C4-2B (cell line): ENCODE data around the gene POLQ.
"Not testable (repeated sequence)": the region's sequence is repeated elsewhere in the genome, so short reads cannot be mapped to it uniquely, and the experiment has no call there.

ENCODE experiments used
- H3K27ac ChIP-seq: fragments of 450-650 bp; 2 replicates; pipeline ENCODE4 v1.5.1; 2017
- ZFX ChIP-seq: fragments of 450-650 bp; IDR thresholded peaks from 2 replicates; pipeline ENCODE4 v1.6.1; 2017
- TF ChIP-seq, protein P1 (sequence below): fragments of 450-650 bp; conservative IDR thresholded peaks from 2 replicates; pipeline ENCODE4 v1.5.1; 2017; ENCODE audit warnings: mild to moderate bottlenecking

POLQ gene

GRCh38 chr3:121463745-121464144 is 82.0 kb downstream of the POLQ start:
- no peak for TF ChIP-seq ZFX
- TF ChIP-seq, protein P1, sequence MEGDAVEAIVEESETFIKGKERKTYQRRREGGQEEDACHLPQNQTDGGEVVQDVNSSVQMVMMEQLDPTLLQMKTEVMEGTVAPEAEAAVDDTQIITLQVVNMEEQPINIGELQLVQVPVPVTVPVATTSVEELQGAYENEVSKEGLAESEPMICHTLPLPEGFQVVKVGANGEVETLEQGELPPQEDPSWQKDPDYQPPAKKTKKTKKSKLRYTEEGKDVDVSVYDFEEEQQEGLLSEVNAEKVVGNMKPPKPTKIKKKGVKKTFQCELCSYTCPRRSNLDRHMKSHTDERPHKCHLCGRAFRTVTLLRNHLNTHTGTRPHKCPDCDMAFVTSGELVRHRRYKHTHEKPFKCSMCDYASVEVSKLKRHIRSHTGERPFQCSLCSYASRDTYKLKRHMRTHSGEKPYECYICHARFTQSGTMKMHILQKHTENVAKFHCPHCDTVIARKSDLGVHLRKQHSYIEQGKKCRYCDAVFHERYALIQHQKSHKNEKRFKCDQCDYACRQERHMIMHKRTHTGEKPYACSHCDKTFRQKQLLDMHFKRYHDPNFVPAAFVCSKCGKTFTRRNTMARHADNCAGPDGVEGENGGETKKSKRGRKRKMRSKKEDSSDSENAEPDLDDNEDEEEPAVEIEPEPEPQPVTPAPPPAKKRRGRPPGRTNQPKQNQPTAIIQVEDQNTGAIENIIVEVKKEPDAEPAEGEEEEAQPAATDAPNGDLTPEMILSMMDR, result no peak
- H3K27ac ChIP-seq, result no peak overlapping the region

DNA sequence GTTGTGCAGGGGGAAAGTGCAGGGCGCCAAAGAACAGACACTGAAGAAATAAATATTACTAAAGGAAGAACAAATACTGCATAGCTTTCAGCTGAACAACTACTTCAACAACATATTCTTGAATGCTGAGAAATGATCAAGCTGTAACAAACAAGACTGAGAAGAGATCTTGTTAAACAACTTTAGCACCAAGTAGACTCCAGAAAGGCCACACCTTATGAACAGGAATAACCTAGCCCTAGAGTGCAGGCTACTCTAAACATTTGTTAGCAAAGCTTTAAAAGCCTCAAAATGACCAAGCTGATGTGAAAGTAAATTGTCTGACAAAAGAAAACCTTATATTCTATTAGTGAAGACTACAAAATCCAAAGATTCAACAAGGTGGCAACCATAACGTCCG is 83.2 kb downstream of the POLQ start:
- no peak overlapping the region for H3K27ac ChIP-seq
- TF ChIP-seq, protein P1, result no peak
- no peak for TF ChIP-seq ZFX

GRCh38 chr3:121451752-121452151 is 94.0 kb downstream of the POLQ start:
- not testable (repeated sequence) for H3K27ac ChIP-seq

GRCh38 chr3:121443456-121443855 is 102.3 kb downstream of the POLQ start:
- H3K27ac ChIP-seq, result no peak overlapping the region
- TF ChIP-seq, protein P1, result no peak

DNA sequence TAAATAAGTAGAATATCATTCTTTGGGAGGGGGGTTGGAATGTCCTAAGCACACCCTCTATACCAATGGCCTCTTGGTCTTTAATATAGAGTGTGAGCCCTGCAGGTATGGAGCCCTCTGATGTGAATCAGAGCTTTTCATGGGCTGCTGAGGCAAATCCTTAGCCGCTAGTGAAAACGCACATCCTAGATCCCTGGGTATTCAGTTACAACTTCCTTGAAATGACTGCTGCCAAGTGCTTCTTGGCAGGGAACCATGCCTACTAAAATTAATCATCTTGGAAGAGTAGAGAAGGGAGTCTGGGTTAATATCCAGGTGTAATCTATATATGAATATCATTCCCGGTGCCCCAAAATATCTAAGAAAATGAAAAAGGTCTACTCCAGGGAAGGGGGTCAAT is 109.1 kb downstream of the POLQ start:
- TF ChIP-seq ZFX, result no peak
- TF ChIP-seq, protein P1, result no peak

GRCh38 chr3:121436074-121436473 is 109.7 kb downstream of the POLQ start:
- TF ChIP-seq, protein P1, result no peak
- TF ChIP-seq ZFX, result no peak
- H3K27ac ChIP-seq, result peak overlapping the region; percentile 44; the same call in 1 of the 2 replicates

More for the DNA sequence above, 109.1 kb downstream of the POLQ start:
- peak overlapping the region; percentile 44; the same call in 1 of the 2 replicates for H3K27ac ChIP-seq

DNA sequence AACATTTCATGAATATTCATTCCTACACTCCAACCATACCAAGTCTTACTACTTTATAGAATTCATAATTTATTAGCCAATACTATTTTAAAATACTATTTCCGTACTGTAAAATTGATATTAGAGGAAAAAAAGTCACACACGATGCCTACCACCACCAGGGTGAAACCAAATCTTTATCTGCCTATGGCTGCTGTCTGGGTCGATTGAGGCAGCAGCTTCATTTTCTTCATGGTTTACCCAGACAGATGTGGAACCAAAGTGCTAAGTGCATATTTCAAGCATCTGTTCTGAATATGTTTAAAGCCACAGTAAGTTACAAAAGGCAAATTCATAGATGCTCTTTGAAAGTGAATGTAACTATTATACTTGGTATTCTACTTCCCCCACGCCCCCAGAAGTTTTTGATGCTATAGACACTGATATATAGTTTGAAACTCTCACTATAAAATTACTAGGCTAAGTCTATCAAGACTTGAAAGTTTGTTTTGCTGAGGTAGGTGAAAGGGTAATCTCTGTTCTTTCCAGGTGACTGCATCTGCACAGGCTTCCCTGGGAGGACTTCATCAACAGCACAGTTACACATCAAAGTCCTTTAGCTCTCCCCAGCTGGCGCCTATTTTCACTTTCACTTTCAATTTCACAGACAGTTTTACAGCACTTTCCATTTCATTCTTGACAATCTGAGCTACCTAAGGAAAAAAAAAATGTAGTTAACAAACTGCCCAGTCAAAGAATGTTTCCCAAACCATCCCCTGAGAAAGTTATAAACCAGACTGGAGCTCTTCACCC is 113.9 kb downstream of the POLQ start:
- H3K27ac ChIP-seq, result no peak overlapping the region
- TF ChIP-seq, protein P1, result no peak
- no peak for TF ChIP-seq ZFX
